ENCODE data around the gene HABP4.

GRCh38 chr9:96448546-96449170, 1.3 kb upstream of the HABP4 start:
- TF ChIP-seq KDM2B (CRISPR knock-in tag; IDR thresholded peaks at IDR 0.05) (no peak), CBX2 (IDR thresholded peaks at IDR 0.05; ENCODE audit: insufficient read depth, low read length, poor library complexity, severe bottlenecking) (no peak), NCOR1 (IDR thresholded peaks at IDR 0.05) (no peak), RFX5 (IDR thresholded peaks at IDR 0.05; ENCODE audit: low read depth, low read length) (no peak), ZFP91 (CRISPR knock-in tag; IDR thresholded peaks at IDR 0.05) (no peak), ZEB2 (IDR thresholded peaks at IDR 0.05) (no peak)
